B cell (primary cell): ENCODE results near the gene CD151. TPM values are rescaled to one million over a fixed set of nuclear protein-coding genes. Genes with fewer than 3 reads are reported as not detected.

Source experiments
- ATAC-seq: fragments of 200-7000 bp; cut with Tn5 transposase; one replicate; pipeline ENCODE4 v1.10.0; 2021; ENCODE audit warnings: low read depth, mild to moderate bottlenecking, moderate number of reproducible peaks, moderate library complexity
- CTCF ChIA-PET: fragments of 350-600 bp; sonication (Branson Sonifier 250); formaldehyde crosslinking; loops from one replicate; lab custom pipeline; 2021; ENCODE audit warnings: antibody characterized with exemption, inconsistent platforms; lab: Charles Lee
- POLR2A ChIA-PET: fragments of 350-600 bp; sonication (Branson Sonifier 250); formaldehyde crosslinking; loops from one replicate; lab custom pipeline; 2021; ENCODE audit warnings: antibody characterized with exemption; lab: Charles Lee
- DNase-seq: peaks from one replicate; pipeline ENCODE4 v3.0.0; 2013
- H2AFZ ChIP-seq: 2 replicates; pipeline ENCODE4 v1.6.1; 2012; ENCODE audit warnings: mild to moderate bottlenecking, low read depth, low read length; ENCODE audit not compliant: insufficient read depth, poor library complexity, severe bottlenecking
- H3K27ac ChIP-seq, 2 donors: 1 replicate in 1 of 2; 2 replicates in 1 of 2; pipeline ENCODE4 v1.5.1; 2012 to 2013; ENCODE audit warnings: low read length in 2 of 2, mild to moderate bottlenecking in 2 of 2, moderate library complexity in 1 of 2
- H3K27me3 ChIP-seq, 4 experiments: fragments of 200-600 bp in 1 of 4; sonication (generic) in 1 of 4; replicated peaks in 1 of 4; 1 replicate in 2 of 4; 2 replicates in 2 of 4; pipeline versions ENCODE4 v1.6.1 to v1.7.0; 2013 to 2016; ENCODE audit warnings: low read length in 3 of 4, mild to moderate bottlenecking in 2 of 4, mixed read lengths in 1 of 4, moderate library complexity in 1 of 4; ENCODE audit not compliant: insufficient read depth in 4 of 4, control insufficient read depth in 3 of 4; ENCODE audit errors: control extremely low read depth in 1 of 4
- H3K36me3 ChIP-seq, 2 experiments: replicated peaks in 1 of 2; 1 replicate in 1 of 2; 2 replicates in 1 of 2; pipeline versions ENCODE4 v1.6.1 to v1.7.1; 2013; ENCODE audit warnings: low read length in 1 of 2; ENCODE audit not compliant: insufficient read depth in 2 of 2, control insufficient read depth in 1 of 2; ENCODE audit errors: control extremely low read depth in 1 of 2, extremely low read depth in 1 of 2
- H3K4me1 ChIP-seq, 2 donors: fragments of 200-600 bp in 1 of 2; sonication (generic) in 1 of 2; 1 replicate in 1 of 2; 2 replicates in 1 of 2; pipeline versions ENCODE4 v1.5.1 to v1.6.1; 2013 to 2017; ENCODE audit warnings: low read length in 2 of 2; ENCODE audit not compliant: control insufficient read depth in 2 of 2, insufficient read depth in 2 of 2
- H3K4me2 ChIP-seq: replicated peaks from 2 replicates; pipeline ENCODE3; 2012; ENCODE audit warnings: mild to moderate bottlenecking, low read depth, low read length; ENCODE audit not compliant: poor library complexity, severe bottlenecking
- H3K4me3 ChIP-seq, 5 experiments: fragments of 200-600 bp in 1 of 5; sonication (generic) in 1 of 5; 1 replicate in 3 of 5; 2 replicates in 2 of 5; pipeline versions ENCODE4 v1.5.1 to v1.7.0; 2011 to 2016; ENCODE audit warnings: low read length in 4 of 5, mild to moderate bottlenecking in 4 of 5, low read depth in 2 of 5, control low read depth in 1 of 5, moderate library complexity in 1 of 5; ENCODE audit not compliant: insufficient read depth in 1 of 5; ENCODE audit errors: control extremely low read depth in 1 of 5, extremely low read depth in 1 of 5
- H3K79me2 ChIP-seq: fragments of 200-600 bp; sonication (generic); one replicate; pipeline ENCODE4 v1.6.0; 2016; ENCODE audit warnings: low read length; ENCODE audit not compliant: control insufficient read depth, insufficient read depth
- H3K9ac ChIP-seq: fragments of 200-600 bp; sonication (generic); 2 replicates; pipeline ENCODE4 v1.6.1; 2017; ENCODE audit warnings: mild to moderate bottlenecking, low read length, moderate library complexity
- H3K9me3 ChIP-seq, 3 donors: one replicate each; pipeline versions ENCODE4 v1.6.1 to v1.7.1; 2013; ENCODE audit warnings: low read length in 2 of 3; ENCODE audit not compliant: control insufficient read depth in 2 of 3, insufficient read depth in 1 of 3; ENCODE audit errors: control extremely low read depth in 1 of 3
- H4K20me1 ChIP-seq: 2 replicates; pipeline ENCODE4 v1.6.0; 2012; ENCODE audit warnings: mild to moderate bottlenecking, low read length; ENCODE audit not compliant: insufficient read depth, control insufficient read depth, poor library complexity, severe bottlenecking
- H3K27ac Mint-ChIP-seq: one replicate; pipeline ENCODE4 v1.8.0; 2021; ENCODE audit warnings: mixed read lengths
- H3K27me3 Mint-ChIP-seq: one replicate; pipeline ENCODE4 v1.8.0; 2021; ENCODE audit warnings: mixed read lengths
- H3K4me1 Mint-ChIP-seq: one replicate; pipeline ENCODE4 v1.8.0; 2021; ENCODE audit warnings: mixed read lengths
- H3K4me3 Mint-ChIP-seq: one replicate; pipeline ENCODE4 v1.8.0; 2021; ENCODE audit warnings: mixed read lengths
- H3K9me3 Mint-ChIP-seq: one replicate; pipeline ENCODE4 v1.8.0; 2022; ENCODE audit warnings: mixed read lengths; ENCODE audit not compliant: insufficient read depth
- EZH2 ChIP-seq: IDR thresholded peaks from 2 replicates; pipeline ENCODE4 v1.6.1; 2012; ENCODE audit warnings: borderline replicate concordance, low read depth, mild to moderate bottlenecking, moderate library complexity, low read length; ENCODE audit not compliant: insufficient read depth, poor library complexity, severe bottlenecking
- WGBS: methylation state at CpG from one replicate; pipeline ENCODE4 v1.1.5; 2013; ENCODE audit warnings: missing lambda C conversion rate; ENCODE audit not compliant: insufficient coverage; 5-methylcytosine and 5-hydroxymethylcytosine counted together
- intact Hi-C: fragments of 100-400 bp; cut with micrococcal nuclease; formaldehyde crosslinking; loops from one replicate; pipeline ENCODE4 v1.10.0; 2022
- polyA plus RNA-seq: library from polyadenylated mRNA; depleted of rRNA; stranded (reverse); fragments of >200 nt; gene quantifications from 2 replicates; pipeline ENCODE4 v1.2.3, GENCODE V29; 2012
- total RNA-seq, 2 donors: library from RNA; stranded (reverse); fragments of 120-200 nt in 1 of 2; gene quantifications; 1 replicate in 1 of 2; 2 replicates in 1 of 2; pipeline versions ENCODE4 v1.2.3 to v1.2.4, GENCODE V29; 2013 to 2022
- TF ChIP-seq, protein P1 (sequence below): fragments of 200-600 bp; IDR thresholded peaks from one replicate; pipeline ENCODE4 v1.8.0; 2022; ENCODE audit warnings: antibody characterized with exemption, mild to moderate bottlenecking

The CD151 gene
- total and polyA plus RNA-seq, 2 donors (not counting 1 experiment from before 2014, with no cell fraction given), result 24.4 to 25.5 TPM

DNA sequence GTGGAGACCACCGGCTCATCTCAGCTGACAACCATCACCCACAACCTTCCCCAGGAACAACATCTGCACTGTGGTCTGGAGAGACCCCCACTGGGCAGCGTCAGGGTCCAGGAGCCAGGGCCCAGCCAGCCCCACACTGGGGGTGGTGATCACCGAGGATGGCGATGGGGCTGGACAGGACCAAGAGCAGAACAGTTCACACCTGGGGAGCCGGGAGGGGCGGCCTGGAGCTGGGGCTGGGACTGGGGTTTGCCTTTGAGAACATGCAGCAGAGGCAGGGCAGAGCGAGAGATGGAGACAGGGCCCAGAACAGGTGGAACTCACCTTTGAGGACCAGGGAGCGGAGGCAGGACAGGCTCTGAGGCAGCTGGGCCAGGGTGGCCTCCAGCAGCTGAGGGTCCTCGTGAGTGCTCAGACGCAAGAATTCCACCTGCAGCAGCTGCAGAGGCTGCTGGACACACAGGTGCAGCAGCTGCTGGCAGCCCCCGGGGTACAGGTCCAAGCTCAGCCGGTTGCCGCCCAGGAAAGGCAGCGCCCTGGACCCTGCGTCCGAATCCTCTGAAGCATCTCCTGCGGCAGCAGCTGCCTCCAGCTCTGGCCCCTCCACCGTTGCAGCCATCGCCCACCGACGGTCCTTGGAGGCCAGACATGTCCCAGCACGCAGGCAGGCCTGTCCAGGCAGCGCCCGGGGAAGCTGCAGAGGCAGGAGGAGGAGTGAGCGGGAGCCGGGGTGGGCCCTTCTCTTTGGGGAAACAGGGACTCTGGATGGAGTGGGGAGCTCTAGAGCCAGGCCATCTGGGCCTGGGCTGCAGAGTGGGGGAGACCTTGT lies 28.8 kb upstream of the CD151 start:
- no peaks in the 10 kb centered on the region for H3K27me3 Mint-ChIP-seq
- 61% methylated on average over 26 of the region's 26 CpGs for WGBS
- Histone ChIP-seq H3K9me3 (no peaks in the 10 kb centered on the region), H3K27me3 (no peaks in the 10 kb centered on the region), H2AFZ (peak overlapping the region; percentile 74), H3K4me2 (peak overlapping the region; percentile 97), H4K20me1 (peaks cover 39% of the 10 kb centered on the region), H3K4me3 (peak overlapping the region in 4 of 5 experiments; percentile 62 to 71 (median 71)), H3K36me3 (peaks cover 0 to 9% of the 10 kb centered on the region in 2 experiments), H3K4me1 (peaks cover 16 to 31% of the 10 kb centered on the region in 2 donors), H3K27ac (peak overlapping the region; percentile 20 to 75), H3K79me2 (peaks cover 61% of the 10 kb centered on the region), H3K9ac (peak overlapping the region; percentile 71)
- ATAC-seq, result no peak
- intact Hi-C loops, result loop anchor here (2.0 kb wide), 1 partner anchor 187 kb away; no protein-coding TSS in a partner anchor
- ChIA-PET POLR2A (interaction anchor here (0.7 to 1.3 kb wide), 2 partner anchors 8 to 268 kb away, joined by 3 to 4 read pairs; partner anchors contain the start of gene HRAS), CTCF (interaction anchor here (0.8 to 1.1 kb wide), 2 partner anchors 78 to 121 kb away, joined by 3 to 4 read pairs; partner anchors contain the start of gene AP2A2)
- TF ChIP-seq EZH2, result no peak
- TF ChIP-seq, protein P1, sequence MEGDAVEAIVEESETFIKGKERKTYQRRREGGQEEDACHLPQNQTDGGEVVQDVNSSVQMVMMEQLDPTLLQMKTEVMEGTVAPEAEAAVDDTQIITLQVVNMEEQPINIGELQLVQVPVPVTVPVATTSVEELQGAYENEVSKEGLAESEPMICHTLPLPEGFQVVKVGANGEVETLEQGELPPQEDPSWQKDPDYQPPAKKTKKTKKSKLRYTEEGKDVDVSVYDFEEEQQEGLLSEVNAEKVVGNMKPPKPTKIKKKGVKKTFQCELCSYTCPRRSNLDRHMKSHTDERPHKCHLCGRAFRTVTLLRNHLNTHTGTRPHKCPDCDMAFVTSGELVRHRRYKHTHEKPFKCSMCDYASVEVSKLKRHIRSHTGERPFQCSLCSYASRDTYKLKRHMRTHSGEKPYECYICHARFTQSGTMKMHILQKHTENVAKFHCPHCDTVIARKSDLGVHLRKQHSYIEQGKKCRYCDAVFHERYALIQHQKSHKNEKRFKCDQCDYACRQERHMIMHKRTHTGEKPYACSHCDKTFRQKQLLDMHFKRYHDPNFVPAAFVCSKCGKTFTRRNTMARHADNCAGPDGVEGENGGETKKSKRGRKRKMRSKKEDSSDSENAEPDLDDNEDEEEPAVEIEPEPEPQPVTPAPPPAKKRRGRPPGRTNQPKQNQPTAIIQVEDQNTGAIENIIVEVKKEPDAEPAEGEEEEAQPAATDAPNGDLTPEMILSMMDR, result no peak
- H3K4me3 Mint-ChIP-seq, result peak overlapping the region; percentile 80
- no peak for DNase-seq
- H3K4me1 Mint-ChIP-seq, result peaks cover 19% of the 10 kb centered on the region
- H3K9me3 Mint-ChIP-seq, result no peaks in the 10 kb centered on the region
- peak overlapping the region; percentile 81 for H3K27ac Mint-ChIP-seq
